Stimulated activated CD4-positive, alpha-beta T cell treated with anti-CD3 and anti-CD28 coated beads, TNF-alpha, amount 100 ng/mL, for 4 hours (primary cell): ENCODE data around the gene FAM89B.

Source experiments
- DNase-seq, 3 experiments: peaks; one replicate each; pipeline ENCODE4 v3.0.0-alpha.2; 2020; ENCODE audit warnings: low read depth in 3 of 3

FAM89B gene

DNA sequence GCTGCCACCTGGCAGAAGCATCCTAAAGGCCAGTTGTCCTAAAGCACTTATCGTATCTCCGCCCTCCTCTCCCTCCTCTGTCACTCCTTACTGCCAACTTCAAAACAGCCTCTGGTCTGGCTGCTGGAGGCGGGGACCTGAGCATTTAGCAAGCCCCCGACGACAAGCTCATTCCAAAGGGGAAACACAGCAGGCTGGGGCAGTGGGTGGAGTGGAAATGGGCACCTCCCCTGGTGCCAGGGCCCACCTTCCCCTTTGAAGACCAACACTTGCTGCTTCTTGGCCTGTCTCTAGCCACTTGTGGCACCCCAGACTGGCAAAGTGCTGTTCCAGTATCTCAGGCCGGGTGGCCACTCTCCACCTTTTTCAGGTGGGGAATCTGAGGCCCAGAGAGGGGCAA is 38.1 kb downstream of the FAM89B start:
- no peak for DNase-seq

DNA sequence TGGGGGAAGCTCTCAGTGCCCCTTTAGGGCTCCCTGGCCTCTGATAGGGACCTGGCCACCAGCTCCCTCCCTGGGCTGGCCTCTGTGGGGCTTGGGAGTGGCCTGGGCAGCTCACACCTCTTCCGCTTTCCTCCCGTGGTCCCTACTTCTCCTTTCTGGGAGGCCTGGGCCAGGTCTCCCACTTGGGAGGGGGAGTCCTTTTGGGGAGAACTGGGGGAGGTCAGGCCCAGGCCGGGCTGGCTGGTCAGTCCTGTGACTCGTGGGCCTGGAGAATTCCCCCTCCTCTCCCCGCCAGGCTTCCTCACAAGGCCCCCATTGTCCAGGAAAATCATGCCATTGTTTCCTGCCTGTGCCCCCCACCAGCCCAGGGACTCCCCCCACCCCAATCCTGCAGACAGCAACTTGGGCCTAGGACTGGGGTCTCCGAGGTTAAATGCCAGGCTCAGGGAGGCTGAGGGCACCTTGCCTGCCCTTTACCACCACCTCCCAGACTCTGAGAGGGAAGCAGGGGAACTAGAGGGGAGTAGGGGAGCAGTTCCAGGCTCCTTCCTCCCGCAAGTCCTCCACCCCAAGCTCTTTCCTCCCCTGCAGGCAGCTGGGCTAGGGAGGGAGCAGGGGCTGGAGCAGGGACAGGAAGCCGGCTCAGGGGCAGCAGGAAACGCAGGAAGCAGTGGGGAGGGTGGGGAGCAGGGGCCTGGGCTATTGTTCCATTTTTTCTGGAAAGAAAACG is 38.9 kb downstream of the FAM89B start:
- no peak for DNase-seq

DNA sequence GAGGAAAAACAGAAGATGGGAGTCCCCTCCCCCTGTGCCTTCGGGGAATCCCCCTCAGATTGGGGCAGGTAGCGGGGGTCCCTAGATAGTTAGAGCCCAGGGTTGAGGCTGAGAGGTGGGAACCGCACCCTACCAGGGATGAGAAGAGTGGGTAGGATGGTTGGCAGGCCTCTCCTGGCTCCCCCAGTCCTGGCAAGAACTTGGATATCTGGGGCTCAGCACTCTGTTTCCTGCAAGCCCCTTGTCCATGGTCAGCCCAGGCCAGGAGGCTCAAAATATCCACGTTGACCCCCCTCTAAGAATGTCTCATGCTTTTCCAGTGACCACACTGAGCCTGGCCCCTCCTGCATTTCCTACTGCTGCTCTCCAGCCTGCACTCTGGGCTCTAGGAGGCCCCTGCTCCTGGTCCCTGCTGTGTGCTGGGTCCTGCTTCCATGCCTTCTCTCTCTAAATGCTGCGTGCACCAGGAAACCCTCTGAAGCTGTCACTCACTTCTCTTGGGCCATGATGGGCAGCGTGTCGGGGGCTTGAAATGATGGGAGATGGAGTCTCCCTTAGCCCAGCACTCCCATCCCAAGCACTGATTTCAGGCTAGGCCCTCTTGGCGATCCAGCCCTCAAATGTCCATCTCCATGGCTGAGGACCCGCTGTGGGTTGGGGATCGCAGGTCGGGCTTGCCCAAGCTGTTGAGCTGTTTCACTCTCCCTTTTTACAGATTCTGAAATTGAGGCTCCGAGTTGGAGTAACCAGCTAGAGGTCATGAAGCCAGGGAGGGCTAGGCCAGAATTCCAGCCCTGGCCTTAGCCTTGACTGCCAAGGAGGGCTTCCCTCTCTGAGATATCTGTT is 39.6 kb downstream of the FAM89B start:
- no peak for DNase-seq

DNA sequence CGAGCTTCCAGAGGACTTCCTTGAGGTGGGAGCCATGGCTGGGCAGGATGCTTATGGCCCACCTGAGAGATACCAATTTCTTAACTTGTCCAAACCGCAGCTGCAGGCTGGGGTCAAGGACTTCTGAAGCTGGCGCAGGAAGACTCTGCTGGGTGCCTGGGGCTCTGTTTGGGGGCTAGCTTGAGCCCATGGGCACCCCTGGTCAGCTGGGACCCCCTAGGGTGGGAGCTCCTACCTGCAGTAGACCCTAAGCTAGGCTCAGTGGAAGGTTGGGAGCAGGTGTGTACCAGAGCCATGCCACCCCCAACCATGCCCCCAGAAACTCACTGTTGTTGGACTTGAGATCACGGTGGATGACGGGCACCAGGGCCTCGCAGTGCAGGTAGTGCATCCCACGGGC is 40.4 kb downstream of the FAM89B start:
- DNase-seq = no peak

DNA sequence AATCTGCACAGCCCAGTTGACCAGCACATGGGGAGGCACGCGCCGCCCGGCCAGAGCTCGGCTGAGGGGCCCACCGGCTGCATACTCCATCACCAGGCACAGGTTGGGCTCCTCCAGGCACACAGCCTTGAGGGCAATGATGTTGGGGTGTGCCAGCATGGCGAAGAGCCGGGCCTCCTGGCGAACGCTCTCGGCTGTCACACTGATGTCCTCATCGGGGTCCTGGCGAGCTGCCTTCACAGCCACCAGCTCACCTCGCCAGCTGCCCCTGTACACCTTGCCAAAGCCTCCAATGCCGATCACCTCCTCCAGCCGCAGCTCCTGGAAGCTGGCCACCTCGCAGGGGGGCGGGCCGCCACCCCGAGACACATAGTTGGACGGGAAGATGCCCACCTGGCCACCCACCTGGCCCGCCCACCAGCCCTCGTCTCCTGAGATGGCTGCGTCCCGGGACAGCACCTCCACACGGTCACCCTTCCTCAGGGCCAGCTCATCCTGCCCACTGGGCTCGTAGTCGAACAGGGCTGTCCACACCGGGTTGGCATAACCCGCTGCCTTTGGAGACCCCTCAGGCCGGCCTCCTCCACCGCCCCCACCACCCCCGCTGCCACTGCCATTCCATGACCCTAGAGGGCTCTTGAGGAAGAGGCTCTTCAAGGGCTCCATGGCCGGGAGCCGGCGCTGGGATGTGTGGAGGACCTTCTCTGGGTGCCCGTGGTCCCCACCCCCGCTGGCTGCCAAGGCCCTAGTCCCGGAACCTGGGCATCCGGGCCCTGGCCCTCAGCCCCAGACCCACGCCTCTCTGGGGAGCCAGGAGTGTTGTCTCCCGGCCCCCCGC is 41.0 kb downstream of the FAM89B start:
- DNase-seq = no peak

DNA sequence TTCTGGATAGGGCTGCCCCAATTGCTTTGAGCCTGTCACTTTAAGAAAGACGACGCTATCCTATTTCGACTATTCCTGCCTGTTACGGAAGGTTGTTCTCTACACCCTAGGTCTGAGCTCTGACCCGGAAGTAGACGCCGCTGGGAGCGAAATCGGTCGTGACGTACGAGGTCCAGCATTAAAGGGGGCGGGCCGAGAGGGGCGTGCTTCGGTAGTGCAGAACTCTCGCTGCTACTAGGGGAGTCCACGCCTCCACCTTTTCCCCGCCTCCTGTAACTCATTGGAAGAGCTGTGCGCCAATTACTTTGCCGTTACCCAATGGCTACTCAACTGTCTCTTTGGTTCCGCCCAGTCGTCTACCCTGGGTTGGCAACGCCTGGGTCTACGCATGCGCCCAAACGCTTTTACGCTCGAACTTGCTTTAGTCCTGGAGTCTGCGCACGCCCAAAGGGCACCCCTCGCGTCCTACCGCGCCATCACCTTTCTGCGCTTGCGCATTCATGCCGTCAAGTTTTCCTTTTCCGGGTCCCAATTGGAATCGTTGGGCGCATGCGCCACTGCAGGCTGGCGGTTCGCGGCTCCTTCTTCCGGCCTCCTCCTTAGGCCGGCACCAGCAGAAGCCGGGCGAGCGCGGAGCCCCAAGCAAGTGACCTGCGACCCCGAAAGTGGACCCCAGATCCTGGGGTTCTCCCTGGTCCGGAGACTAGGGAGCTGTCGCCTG is 43.1 kb downstream of the FAM89B start, which contains the start of gene PCNX3:
PCNX3 (plus strand) TSS at position 548 of the 721 bp plus-strand sequence. CDS start 536 bp downstream, outside the sequence.
- peak; percentile 98 to 100 (median 99) for DNase-seq

DNA sequence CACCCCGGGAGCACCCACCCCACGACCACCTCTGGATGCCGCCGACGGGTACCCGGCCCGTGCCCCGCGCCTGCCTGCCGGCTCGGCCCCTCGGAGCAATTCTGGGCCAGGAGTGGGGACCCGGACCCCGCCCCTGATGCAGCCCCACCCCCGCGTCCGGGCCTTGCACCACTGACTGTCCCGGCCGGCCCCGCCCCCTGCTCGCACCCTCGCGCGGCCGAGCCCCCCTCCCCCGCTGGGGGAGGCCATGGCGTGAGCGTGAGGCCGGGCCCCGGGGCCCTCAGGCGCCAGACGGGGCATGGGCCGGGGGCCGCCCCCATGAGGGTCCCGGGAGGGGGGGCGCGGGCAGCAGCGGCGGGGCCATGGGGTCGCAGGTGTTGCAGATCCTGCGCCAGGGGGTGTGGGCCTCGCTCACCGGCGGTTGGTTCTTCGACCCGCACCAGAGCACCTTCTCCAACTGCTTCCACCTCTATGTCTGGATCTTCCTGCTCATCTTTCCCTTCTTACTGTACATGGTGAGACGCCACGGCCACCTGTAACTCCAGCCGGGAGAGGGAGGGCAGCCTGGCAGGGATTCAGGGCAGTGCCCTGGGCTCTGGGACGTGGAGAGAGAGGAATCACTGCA is 43.7 kb downstream of the FAM89B start:
- no peak for DNase-seq

DNA sequence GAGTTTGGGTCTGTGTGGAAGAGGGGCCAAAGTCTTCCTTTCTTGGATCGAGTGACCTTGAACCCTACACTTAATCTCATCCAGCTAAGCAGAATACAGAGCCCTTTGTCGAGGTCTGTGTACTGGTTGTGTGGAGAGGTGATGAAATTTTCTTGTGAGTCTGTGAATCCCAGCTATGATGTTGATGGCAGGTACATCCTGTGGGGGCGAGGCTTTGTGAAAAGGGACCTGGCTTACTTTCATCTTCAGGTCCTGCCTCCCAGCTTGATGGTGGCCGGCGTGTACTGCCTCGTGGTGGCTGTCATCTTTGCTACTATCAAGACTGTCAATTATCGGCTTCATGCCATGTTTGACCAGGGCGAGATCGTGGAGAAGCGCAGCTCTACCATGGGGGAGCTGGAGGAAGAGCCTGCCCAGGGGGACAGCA is 44.2 kb downstream of the FAM89B start:
- DNase-seq = no peak

DNA sequence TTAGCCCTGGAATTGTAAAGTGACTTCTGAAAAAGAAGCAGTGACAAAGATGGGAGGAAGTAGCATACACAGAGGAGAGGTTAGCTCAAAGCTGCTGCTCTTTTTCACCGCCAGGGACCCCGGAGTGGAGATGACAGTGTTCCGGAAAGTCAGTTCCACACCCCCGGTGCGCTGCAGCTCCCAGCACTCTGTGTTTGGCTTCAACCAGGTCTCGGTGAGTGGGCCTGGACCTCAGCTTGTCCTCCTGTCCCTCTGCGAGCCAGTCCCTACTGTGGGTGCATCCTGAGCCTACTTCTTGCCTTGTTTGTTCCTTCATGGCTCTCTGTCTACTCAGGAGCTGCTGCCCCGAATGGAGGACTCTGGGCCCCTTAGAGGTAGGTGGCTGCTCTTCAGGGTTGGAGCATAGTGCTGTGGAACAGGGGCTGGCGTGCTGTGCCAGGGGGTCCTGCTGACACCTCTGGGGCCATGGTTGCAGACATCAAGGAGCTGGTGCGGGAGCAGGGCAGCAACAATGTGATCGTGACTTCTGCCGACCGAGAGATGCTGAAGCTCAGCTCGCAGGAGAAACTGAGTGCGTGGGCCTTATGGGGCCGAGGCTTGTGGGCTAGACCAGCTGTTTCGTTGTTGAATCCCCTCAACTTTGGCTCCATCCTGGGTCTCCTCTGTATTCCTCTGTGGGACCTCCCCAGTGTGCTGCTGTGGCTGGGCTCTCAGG is 45.0 kb downstream of the FAM89B start:
- no peak for DNase-seq

DNA sequence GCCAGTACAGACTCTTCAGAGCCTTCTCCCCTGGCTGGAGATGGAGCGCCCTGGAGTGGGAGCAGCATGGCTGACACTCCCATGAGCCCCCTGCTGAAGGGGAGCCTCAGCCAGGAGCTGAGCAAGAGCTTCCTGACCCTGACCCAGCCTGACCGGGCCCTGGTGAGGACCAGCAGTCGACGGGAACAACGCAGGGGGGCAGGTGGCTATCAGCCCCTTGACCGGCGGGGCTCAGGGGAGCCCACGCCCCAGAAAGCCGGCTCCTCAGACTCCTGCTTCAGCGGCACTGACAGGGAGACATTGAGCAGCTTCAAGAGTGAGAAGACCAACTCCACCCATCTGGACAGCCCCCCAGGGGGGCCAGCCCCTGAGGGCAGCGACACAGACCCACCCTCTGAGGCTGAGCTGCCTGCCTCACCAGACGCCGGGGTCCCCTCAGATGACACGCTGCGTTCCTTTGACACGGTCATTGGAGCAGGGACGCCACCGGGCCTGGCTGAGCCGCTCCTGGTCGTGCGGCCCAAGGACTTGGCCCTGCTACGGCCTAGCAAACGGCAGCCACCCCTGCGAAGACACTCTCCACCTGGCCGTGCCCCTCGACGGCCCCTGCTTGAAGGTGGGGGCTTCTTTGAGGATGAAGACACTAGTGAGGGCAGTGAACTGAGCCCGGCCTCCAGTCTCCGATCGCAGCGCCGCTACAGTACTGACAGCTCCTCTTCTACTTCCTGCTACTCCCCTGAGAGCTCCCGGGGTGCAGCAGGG is 45.8 kb downstream of the FAM89B start:
- DNase-seq = no peak

DNA sequence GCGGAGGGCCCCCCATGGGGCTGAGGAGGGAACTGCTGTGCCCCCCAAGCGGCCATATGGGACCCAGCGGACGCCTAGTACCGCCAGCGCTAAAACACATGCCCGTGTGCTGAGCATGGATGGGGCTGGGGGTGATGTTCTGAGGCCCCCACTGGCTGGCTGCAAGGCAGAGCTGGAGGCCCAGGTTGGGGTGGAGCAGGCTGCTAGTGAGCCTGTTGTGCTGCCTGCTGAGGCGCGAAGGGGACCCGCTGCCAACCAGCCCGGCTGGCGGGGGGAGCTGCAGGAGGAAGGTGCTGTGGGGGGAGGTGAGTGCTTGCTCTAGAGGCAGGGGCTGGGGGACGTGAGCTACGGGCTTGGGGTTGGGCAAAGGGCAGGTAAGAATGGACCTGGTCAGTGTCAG is 46.4 kb downstream of the FAM89B start:
- no peak for DNase-seq

DNA sequence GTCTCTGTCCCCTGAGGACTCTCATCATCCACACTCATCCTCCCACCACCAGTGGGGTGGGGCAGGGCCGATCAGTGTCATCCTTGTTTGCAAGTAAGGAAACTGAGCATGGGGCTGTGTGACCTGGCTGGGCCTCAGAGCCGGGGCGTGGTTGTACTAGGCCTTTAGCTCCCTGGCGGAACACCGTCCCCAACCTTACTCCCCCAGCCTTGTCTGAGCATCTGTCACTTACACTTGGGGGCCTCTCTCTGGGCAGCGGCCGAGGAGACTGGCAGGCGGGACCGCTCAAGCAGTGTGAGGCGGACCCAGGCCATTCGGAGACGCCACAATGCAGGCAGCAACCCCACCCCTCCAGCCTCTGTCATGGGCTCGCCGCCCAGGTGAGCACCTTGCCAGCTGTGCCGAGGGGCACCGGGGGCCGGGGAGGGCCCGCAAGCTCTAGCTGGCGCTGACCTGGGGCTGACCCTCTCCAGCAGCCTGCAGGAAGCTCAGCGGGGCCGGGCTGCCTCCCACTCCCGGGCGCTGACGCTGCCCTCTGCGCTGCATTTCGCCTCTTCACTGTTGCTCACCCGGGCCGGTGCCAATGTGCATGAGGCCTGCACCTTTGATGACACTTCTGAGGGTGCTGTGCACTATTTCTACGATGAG is 47.1 kb downstream of the FAM89B start:
- no peak for DNase-seq

DNA sequence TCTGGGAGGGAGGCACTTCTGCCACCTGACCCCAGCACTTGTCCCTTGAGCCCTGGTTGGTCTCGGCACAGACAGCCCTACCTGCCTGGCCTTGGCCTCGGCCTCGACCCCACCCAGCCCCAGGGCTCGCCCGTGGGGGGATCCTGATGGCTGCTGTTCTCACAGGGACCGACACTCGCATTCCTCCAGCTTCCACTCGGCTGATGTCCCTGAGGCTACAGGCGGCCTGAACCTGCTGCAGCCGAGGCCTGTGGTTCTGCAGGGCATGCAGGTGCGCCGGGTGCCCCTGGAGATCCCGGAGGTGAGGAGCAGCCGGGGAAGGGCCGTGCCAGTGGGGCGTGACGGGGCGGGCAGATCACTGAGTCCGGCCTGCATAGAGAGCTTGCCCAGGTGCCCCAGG is 48.3 kb downstream of the FAM89B start:
- DNase-seq = no peak

DNA sequence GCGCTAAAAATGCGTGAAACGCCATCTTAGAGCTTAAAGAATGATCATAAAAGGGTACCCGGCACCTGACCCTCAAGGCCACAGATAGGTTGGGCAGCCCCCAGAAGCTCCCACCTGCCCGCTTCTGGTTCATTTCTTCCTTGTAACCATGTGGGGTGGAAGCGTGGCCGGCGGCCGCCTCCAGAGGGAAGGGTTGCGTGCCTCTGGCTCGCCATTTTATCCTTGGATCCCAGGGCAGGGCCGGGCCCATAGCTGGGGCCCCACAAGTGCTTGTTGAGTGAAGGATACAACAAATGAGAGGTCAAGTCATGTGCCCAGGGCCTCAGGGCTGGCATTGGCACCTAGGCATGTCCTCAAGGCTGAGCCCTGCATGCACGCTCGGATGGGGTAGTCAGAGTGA is 49.1 kb downstream of the FAM89B start:
- DNase-seq = no peak

DNA sequence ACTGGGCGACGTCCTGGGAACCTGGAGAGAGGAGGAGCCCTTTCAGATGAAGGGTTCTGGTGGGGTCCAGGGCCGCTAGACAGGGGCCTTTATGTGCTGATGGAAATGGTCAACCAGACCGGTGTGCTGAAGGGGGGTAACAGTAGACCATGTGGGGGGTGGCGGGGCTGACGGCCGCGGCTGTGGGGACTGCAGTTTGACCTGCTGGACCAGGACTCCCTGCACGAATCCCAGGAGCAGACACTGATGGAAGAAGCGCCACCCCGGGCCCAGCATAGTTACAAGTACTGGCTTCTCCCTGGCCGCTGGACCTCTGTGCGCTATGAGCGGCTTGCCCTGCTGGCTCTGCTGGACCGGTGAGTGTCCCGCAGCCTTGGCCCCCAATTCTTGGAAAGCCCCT is 49.7 kb downstream of the FAM89B start:
- DNase-seq = no peak

DNA sequence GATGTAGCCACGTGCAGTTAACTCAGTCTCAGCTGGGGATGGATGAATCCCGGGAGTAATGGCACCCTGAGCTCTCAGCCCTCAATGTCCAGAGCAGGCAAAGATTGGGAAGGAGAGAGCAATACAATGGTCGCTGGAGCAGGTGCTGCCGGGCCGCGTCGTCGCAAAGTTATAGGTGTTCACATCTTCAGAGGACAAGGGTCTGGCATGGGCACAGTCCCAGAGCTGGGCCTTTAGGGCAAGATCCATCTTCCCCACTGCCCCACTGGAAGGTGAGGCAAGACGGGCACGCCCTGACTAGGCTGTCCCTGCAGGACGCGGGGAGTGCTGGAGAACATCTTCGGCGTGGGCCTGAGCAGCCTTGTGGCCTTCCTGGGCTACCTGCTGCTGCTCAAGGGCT is 50.8 kb downstream of the FAM89B start:
- no peak for DNase-seq
